CD1c-positive myeloid dendritic cell (primary cell): ENCODE measurements around the gene SH3D19.

Experiments
- DNase-seq: peaks from one replicate; pipeline ENCODE4 v3.0.0-alpha.2; 2016; ENCODE audit errors: extremely low spot score

SH3D19 gene

GRCh38 chr4:151198748-151199147, 126.7 kb downstream of the SH3D19 start:
- no peak for DNase-seq

GRCh38 chr4:151197247-151197646, 128.2 kb downstream of the SH3D19 start:
- no peak for DNase-seq

- no peak for DNase-seq
Observed at GRCh38 chr4:151195801-151196200, 129.6 kb downstream of the SH3D19 start.

- no peak for DNase-seq
Observed at GRCh38 chr4:151193414-151193813, 132.0 kb downstream of the SH3D19 start.

GRCh38 chr4:151192556-151193235, 132.7 kb downstream of the SH3D19 start:
- DNase-seq: no peak

- no peak for DNase-seq
Observed at GRCh38 chr4:151184523-151185458, 140.6 kb downstream of the SH3D19 start.

- no peak for DNase-seq
Observed at GRCh38 chr4:151182455-151182996, 142.9 kb downstream of the SH3D19 start.

GRCh38 chr4:151176685-151177084, 148.7 kb downstream of the SH3D19 start:
- no peak for DNase-seq

- no peak for DNase-seq
Observed at GRCh38 chr4:151175754-151176631, 149.4 kb downstream of the SH3D19 start.

GRCh38 chr4:151175233-151175632, 150.2 kb downstream of the SH3D19 start:
- DNase-seq: no peak

GRCh38 chr4:151174784-151175183, 150.6 kb downstream of the SH3D19 start:
- no peak for DNase-seq

- DNase-seq: no peak
Observed at GRCh38 chr4:151173871-151174270, 151.5 kb downstream of the SH3D19 start.

GRCh38 chr4:151169900-151170299, 155.5 kb downstream of the SH3D19 start:
- DNase-seq: no peak

- DNase-seq: no peak
Observed at GRCh38 chr4:151169223-151169622, 156.2 kb downstream of the SH3D19 start.

- DNase-seq: no peak
Observed at GRCh38 chr4:151167561-151167960, 157.8 kb downstream of the SH3D19 start.

- DNase-seq: no peak
Observed at GRCh38 chr4:151166636-151167035, 158.8 kb downstream of the SH3D19 start.

GRCh38 chr4:151165205-151166000, 160.0 kb downstream of the SH3D19 start:
- DNase-seq: no peak

GRCh38 chr4:151163855-151164254, 161.6 kb downstream of the SH3D19 start:
- DNase-seq: no peak

GRCh38 chr4:151158979-151159378, 166.4 kb downstream of the SH3D19 start:
- DNase-seq: no peak

- DNase-seq: no peak
Observed at GRCh38 chr4:151157543-151157942, 167.9 kb downstream of the SH3D19 start.

- no peak for DNase-seq
Observed at GRCh38 chr4:151153585-151153984, 171.8 kb downstream of the SH3D19 start.
